HG03135 (cell line): ENCODE results near the gene PDIA5.
"Not testable (repeated sequence)": the region's sequence is repeated elsewhere in the genome, so short reads cannot be mapped to it uniquely, and the experiment has no call there.

Source experiments
- ATAC-seq: cut with Tn5 transposase; IDR thresholded peaks from one replicate; pipeline ENCODE4 v1.9.1; 2021; ENCODE audit warnings: mild to moderate bottlenecking, moderate library complexity; ENCODE audit not compliant: unreplicated experiment

The PDIA5 gene

GRCh38 chr3:123112232-123112631, 45.4 kb downstream of the PDIA5 start:
- no peak for ATAC-seq

- ATAC-seq: not testable (repeated sequence)
Observed at GRCh38 chr3:123112656-123113055, 45.8 kb downstream of the PDIA5 start.

GRCh38 chr3:123113889-123114450, 47.1 kb downstream of the PDIA5 start:
- ATAC-seq: no peak

- no peak for ATAC-seq
Observed at GRCh38 chr3:123116116-123116515, 49.3 kb downstream of the PDIA5 start.

GRCh38 chr3:123119388-123119787, 52.6 kb downstream of the PDIA5 start:
- no peak for ATAC-seq

- no peak for ATAC-seq
Observed at GRCh38 chr3:123119802-123120201, 53.0 kb downstream of the PDIA5 start.

GRCh38 chr3:123120573-123120972, 53.7 kb downstream of the PDIA5 start:
- no peak for ATAC-seq

GRCh38 chr3:123122057-123122456, 55.2 kb downstream of the PDIA5 start:
- ATAC-seq: no peak

- no peak for ATAC-seq
Observed at GRCh38 chr3:123122525-123123315, 55.9 kb downstream of the PDIA5 start.

GRCh38 chr3:123123716-123124616, 57.1 kb downstream of the PDIA5 start:
- no peak for ATAC-seq

- no peak for ATAC-seq
Observed at GRCh38 chr3:123124971-123125370, 58.1 kb downstream of the PDIA5 start.

GRCh38 chr3:123126031-123126430, 59.2 kb downstream of the PDIA5 start:
- no peak for ATAC-seq

- ATAC-seq: no peak
Observed at GRCh38 chr3:123126653-123127052, 59.8 kb downstream of the PDIA5 start.

GRCh38 chr3:123129092-123129491, 62.3 kb downstream of the PDIA5 start:
- no peak for ATAC-seq

- no peak for ATAC-seq
Observed at GRCh38 chr3:123129532-123129931, 62.7 kb downstream of the PDIA5 start.

- ATAC-seq: no peak
Observed at GRCh38 chr3:123130079-123130750, 63.4 kb downstream of the PDIA5 start.

GRCh38 chr3:123134671-123135070, 67.8 kb downstream of the PDIA5 start:
- no peak for ATAC-seq

- ATAC-seq: no peak
Observed at GRCh38 chr3:123137001-123137400, 70.2 kb downstream of the PDIA5 start.

- ATAC-seq: no peak
Observed at GRCh38 chr3:123138839-123139444, 72.1 kb downstream of the PDIA5 start.

GRCh38 chr3:123139522-123139921, 72.7 kb downstream of the PDIA5 start:
- no peak for ATAC-seq

- no peak for ATAC-seq
Observed at GRCh38 chr3:123140550-123140949, 73.7 kb downstream of the PDIA5 start.
